HG02678 (cell line): ENCODE measurements around the gene AFDN.

Source experiments
- ATAC-seq: cut with Tn5 transposase; IDR thresholded peaks from one replicate; pipeline ENCODE4 v1.9.1; 2021; ENCODE audit warnings: mild to moderate bottlenecking, moderate library complexity; ENCODE audit not compliant: unreplicated experiment

Gene AFDN

GRCh38 chr6:167811442-167812087 is 15.1 kb upstream of the AFDN start:
- no peak for ATAC-seq

- ATAC-seq, result no peak
These were observed 14.6 kb upstream of the AFDN start for GRCh38 chr6:167812088-167812487.

- ATAC-seq, result no peak
These were observed 11.3 kb upstream of the AFDN start for GRCh38 chr6:167815296-167815980.

- ATAC-seq, result no peak
These were observed 9.7 kb upstream of the AFDN start for GRCh38 chr6:167817016-167817415.

GRCh38 chr6:167817729-167818128 is 9.0 kb upstream of the AFDN start:
- ATAC-seq, result no peak

GRCh38 chr6:167819576-167819975 is 7.1 kb upstream of the AFDN start:
- ATAC-seq, result no peak

- no peak for ATAC-seq
These were observed 6.0 kb upstream of the AFDN start for GRCh38 chr6:167820681-167821080.

GRCh38 chr6:167824591-167825331 is 1.9 kb upstream of the AFDN start:
- no peak for ATAC-seq

- ATAC-seq, result peak; percentile 32
These were observed 1.1 kb upstream of the AFDN start for GRCh38 chr6:167825332-167826229.

GRCh38 chr6:167826230-167826895 is 348 bp upstream of the AFDN start:
- peak; percentile 68 for ATAC-seq

GRCh38 chr6:167827583-167828324 is 1.0 kb downstream of the AFDN start:
- ATAC-seq, result peak; percentile 32

GRCh38 chr6:167828325-167828956 is 1.7 kb downstream of the AFDN start:
- ATAC-seq, result no peak

- no peak for ATAC-seq
These were observed 2.8 kb downstream of the AFDN start for GRCh38 chr6:167829513-167829912.

- ATAC-seq, result no peak
These were observed 4.6 kb downstream of the AFDN start for GRCh38 chr6:167831281-167831828.

GRCh38 chr6:167832497-167833395 is 6.0 kb downstream of the AFDN start:
- peak; percentile 39 for ATAC-seq

GRCh38 chr6:167833396-167833763 is 6.7 kb downstream of the AFDN start:
- ATAC-seq, result peak; percentile 8

GRCh38 chr6:167835260-167835659 is 8.5 kb downstream of the AFDN start:
- ATAC-seq, result no peak

GRCh38 chr6:167836721-167837120 is 10.0 kb downstream of the AFDN start:
- ATAC-seq, result no peak
